HG02798 (cell line): ENCODE data around the gene HPN.
"Not testable (repeated sequence)": the region's sequence is repeated elsewhere in the genome, so short reads cannot be mapped to it uniquely, and the experiment has no call there.

ENCODE experiments used
- ATAC-seq: cut with Tn5 transposase; IDR thresholded peaks from one replicate; pipeline ENCODE4 v1.9.1; 2021; ENCODE audit warnings: mild to moderate bottlenecking; ENCODE audit not compliant: unreplicated experiment, poor library complexity

HPN gene

DNA sequence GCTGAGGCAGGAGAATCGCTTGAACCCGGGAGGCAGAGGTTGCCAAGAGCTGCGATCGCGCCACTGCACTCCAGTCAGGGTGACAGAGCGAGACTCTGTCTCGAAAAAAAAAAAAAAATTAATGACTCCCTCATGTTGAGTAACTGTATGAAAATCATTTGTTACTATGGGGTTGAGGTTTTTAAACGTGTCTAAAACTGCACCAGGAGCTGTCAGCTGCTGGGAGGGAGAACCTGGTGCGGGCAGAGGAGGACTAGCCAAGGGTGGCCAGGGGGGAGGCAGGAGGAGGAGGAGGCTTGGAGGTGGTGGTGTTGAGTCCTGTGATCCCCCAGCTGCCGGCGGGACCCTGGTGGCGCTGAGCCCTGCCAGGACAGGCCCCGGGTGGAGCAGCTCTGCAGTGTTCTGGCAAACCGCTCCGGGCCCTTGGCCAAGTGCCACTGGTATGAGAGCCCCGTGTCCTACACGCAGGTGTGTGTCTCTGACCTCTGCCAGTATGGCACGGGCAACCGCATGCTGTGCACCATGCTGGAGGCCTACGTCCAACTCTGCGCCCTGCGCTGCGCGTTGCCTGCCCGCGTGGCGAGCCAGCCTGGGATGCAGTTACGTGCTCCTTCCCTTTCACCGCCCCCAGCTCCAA lies 57.0 kb downstream of the HPN start:
- ATAC-seq: no peak

DNA sequence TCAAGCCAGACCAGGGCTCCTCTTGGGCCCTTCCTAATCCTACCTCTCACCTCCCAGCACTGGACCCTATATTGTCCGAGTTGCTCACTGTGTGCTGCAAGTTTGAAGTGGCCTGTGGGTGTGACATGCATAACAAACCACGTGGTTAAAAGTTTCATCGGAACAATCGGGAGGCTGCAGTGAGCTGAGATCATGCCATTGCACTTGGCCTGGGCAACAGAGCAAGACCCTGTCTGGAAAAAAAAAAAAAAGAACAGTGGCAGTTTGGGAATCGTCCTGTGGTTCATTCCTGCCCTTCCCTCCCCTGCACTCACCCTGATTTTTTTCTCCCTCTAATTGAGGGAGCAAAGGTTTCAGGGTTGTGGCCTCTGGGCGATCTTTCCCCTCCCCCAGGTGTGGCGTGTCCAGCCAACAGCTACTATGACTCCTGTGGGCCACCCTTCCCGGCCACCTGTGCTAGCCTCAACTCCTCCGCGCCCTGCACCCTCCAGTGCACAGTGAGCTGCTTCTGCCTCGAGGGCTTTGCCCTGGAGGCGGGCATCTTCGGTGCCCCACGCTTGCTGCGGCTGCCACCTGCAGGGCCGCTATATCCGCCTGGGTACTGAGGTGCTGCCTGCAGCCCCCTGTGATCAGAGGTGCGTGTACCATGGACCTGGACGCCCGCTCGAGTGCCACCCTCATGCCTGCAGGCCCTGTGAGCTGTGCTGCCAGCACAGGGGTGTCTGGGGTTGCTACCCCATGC lies 57.8 kb downstream of the HPN start:
- no peak for ATAC-seq

DNA sequence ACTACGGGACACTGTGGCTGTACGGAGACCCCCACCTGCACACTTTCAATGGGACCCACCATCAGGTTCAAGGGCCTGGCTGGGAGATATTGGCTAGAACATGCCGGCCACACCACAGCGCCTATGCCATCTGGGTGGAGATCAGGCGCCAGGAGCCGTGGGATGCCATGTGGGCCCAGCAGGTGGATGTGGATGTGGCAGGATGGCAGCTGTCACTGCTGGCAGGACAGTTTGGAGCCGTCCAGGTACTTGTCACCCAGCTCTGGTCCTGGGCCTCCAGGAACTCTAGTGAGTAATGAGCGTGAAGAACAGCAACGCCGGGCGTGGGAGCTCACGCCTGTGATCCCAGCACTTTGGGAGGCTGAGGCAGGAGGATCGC lies 58.4 kb downstream of the HPN start:
- no peak for ATAC-seq

DNA sequence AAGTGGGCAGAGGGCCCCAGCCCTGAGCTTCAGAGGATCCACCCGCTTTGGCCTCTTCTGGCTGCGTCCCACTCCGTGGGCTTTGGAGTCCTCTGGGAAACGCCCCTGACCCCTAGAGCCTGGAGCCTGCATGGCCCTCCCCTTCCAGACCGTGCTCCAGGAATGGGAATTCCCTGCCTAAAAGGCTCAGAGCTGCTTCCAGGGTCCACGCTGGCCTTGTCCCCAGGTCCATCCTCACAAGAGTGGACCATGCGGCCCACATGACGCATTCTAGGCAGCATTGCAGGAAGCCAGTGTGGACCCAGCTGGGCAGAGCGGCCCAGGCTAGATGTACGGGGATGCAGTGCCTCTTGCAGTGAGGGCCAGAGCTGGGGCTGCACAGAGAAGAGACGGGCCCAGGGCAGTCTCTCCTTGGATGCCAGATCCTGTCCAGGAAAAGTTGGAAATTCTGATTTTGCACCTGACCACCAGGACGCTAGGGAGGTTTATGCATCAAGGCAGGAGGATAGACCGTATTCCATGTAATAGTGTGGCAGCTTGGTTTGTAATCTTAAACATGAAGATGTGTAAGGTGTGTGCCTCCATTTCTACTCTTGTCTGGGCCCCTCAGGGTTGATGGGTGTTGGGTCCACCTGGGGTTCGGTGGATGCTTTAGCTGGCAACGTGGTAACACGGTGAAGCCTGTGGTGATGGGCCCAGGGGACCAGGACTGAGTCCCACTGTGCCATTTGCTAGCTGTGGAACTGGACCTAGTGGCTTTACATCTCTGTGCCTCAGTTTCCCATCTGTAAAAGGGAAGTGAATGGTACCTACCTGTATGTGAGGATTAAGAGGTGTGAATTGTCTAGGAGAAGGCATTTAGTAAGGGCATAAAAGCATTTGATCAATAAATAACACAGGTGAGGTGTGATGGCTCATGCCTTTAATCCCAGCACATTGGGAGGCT lies 59.3 kb downstream of the HPN start:
- no peak for ATAC-seq

DNA sequence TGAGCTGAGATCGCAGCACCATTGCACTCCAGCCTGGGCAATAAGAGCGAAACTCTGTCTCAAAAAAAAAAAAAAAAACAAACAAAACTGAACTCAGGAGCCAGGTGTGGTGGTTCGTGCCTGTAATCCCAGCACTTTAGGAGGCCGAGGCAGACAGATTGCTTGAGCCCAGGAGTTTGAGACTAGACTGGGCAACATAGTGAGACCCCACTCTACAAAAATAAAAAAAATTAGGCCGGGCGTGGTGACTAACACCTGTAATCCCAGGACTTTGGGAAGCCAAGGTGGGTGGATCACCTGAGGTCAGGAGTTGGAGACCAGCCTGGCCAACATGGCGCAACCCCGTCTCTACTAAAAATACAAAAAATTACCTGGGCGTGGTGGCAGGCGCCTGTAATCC lies 60.4 kb downstream of the HPN start:
- ATAC-seq: not testable (repeated sequence)

DNA sequence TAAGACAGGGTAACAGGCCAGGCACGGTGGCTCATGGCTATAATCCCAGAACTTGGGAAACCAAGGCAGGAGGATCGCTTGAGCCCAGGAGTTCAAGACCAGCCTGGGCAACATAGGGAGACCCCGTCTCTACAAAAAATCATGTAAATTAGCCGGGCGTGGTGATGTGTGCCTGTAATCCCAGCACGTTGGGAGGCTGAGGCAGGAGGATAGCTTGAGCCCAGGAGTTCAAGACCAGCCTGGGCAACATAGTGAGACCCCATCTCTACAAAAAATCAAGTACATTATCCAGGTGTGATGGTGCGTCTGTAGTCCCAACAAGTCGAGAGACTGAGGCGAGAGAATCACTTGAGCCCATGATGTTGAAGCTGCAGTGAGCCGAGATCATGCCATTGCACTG lies 62.1 kb downstream of the HPN start:
- ATAC-seq: not testable (repeated sequence)

DNA sequence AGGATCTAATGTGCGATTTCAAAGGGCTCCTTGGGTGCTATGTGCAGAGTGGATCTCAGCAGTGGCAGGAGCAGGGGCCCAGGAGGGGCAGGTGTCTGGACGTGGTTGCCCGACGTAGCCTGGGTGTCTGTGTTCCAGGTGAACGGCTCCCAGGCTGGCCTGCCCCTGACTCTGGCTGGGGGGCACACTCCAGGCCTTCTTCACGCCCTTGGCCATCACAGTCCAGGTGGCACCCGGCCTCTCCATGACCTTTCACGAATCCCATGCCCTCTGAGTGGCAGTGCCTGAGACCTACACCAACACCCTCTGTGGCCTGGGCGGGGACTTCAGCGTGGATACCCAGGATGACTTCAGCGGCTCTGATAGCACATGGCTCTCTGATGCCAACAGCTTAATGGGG lies 62.8 kb downstream of the HPN start:
- ATAC-seq: no peak

DNA sequence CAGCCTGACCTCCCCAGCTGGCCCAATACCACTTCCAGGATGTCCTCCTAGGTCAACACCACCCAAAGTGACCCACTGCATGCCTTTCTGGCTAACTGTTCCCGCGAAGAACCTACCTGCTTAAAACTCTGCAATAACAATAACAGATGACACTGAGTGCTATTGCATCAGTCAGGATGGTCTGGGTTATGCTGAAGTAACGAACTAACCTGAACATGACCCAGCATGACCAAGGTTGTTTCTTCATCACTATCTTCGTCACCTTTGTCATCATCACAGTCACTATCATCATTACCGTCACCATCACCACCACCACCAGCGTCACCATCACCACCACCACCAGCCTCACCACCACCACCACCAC lies 63.5 kb downstream of the HPN start:
- ATAC-seq: no peak

DNA sequence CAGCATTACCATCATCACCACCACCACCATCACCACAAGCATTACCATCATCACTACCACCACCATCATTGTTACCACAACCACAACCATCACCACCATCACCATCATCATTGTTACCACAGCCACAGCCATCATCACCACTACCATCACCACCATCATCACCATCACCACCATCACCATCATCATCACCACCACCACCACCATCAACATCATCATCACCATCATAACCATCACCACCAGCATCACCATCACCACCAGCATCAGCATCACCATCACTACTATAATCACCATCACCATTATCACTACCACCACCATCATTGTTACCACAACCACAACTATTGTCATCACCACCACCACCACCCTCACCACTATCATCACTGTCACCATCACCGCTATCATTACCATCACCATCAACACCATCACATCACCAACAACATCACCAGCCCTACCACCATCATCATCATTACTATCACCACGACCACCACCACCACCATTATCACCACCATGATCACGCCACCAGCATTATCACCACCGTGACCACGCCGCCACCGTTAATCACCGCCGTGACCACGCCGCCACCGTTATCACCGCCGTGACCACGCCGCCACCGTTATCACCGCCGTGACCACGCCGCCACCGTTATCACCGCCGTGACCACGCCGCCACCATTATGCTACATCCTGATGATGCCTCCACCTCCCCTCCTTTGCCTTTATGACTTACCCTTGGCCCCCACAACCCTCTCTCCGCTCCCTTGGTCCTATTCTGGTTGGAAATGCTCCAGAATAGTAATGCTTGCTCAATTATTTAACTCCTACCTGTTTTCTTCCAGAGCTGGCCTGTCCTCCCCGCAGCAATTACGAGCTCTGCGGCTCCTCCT lies 64.1 kb downstream of the HPN start:
- no peak for ATAC-seq

DNA sequence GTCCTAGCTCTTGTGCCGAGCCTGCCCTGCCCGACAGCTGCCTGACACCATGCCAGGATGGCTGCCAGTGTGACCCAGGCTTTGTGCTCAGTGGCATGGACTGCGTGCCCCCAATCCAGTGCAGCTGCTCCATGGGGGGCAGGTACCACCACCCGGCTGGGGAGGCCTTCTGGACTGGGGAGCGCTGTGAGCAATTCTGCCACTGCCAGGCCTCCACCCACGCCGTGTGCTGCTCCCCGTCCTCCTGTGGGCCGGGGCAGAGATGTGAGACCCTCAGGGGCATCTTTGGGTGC lies 64.7 kb downstream of the HPN start:
- no peak for ATAC-seq

DNA sequence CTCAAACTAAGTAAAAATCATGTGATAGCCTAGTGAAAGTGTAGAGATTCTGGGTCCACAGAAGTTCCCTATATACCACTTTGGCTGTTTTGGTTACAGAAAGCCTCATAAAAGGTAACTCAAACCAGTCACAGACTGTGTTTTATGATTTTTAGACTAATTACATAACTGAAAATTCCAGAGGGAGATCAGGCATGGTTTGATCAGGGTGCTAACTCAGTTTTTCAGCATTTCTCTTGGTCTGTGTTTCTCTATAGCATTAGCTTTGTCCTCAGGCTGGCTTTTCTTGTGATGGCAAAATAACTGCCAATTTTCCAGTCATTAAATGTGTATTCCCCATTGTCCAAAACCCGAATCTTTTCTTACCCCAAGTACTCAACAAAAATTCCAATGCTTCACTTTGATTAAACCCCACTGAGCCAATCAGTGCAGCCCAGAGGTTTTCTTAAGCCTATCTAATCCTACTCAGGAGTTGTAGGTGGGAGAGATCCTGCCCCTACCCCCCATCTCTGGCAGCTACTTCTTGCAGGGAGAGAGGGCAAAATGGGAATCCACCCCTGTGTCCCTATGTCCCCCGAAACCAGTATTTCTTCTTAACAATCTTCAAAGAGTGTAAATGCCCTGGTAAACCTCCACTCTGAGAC lies 65.5 kb downstream of the HPN start:
- no peak for ATAC-seq

DNA sequence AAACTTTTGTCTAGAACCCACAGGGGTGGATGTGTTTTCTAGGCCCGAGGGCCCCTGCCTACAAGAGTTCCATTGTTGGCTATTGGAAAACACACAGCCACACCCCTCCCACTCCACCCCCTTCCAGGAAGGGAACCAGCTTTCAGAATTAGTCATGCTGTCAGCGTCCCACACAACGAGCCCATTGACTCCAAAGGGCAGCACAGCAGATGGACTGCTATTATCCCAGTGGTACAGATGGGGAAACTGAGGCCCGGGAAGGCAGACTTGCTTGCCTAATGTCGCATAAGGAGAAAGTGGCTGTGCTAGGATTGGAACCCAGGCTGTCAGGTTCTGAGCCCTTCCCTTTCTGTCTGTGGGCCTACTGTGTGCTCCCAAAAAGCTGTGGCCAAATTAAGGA lies 66.0 kb downstream of the HPN start:
- no peak for ATAC-seq

DNA sequence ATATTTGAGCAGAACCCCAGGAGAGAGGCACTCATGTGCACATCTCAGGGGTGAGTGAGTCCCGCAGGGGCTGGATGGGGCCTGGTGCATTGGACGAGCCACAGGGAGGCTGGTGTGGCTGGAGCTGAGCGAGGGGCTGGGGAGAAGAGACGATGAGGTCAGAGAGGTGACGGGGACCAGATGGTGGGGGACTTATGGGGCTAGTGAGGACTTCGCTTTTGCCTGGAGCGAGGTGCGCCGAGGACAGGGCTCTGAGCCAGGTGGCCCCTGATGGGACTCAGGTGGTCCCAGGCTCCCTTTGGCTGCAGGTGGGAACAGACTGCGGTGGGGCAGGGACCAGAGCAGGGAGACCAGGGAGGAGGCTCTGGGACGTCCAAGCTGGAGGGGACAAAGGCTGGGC lies 67.2 kb downstream of the HPN start:
- ATAC-seq: no peak

DNA sequence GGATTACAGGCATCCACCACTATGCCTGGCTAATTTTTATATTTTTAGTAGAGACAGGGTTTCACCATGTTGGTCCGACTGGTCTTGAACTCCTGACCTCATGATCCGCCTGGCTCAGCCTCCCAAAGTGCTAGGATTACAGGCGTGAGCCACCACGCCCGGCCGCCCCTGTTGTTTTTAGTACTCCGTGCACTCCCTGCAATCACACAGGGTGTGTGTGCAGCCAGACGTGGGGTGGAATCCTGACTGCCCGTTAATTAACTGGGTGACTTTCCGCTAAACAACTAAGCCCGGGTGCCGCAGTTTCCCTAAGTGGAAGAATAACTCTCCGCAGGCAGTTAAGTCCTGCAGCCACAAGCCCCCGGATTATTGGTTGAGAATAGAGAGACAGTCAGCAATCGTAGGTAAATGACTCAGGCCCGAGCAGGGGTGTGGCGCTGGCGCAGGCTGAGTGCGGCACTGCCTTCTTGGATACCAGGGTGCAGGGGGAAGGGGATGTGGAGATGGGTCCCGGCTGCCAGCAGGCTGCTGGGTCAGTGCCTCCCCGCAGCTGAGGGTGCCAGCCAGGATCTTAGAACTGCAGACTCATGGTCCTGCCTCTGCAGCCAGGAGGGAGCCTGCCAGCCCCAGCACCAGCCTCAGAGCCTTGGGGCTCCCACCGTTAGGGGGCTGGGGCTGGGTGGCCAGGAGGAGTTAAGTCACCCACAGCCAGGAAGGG lies 68.0 kb downstream of the HPN start:
- no peak for ATAC-seq

DNA sequence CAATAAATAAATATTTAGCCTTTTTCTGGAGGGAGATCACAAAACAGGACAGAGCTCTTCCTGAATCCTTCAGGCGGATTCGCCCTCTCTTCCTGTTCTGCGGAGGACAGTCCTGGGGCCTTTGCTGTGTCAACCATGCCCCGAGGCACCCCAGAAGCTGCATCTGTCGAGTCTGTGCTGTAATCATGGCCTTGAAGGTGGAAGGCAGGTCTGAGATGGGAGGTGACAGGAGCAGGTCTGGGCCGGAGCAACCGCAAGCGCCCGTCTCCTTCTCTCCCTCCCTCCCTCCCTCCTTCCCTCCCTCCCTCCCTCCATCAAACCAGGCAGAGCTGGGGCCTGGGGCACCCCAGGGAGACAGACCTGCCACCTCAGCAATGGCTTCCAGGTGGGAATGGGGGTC lies 69.5 kb downstream of the HPN start:
- no peak for ATAC-seq

DNA sequence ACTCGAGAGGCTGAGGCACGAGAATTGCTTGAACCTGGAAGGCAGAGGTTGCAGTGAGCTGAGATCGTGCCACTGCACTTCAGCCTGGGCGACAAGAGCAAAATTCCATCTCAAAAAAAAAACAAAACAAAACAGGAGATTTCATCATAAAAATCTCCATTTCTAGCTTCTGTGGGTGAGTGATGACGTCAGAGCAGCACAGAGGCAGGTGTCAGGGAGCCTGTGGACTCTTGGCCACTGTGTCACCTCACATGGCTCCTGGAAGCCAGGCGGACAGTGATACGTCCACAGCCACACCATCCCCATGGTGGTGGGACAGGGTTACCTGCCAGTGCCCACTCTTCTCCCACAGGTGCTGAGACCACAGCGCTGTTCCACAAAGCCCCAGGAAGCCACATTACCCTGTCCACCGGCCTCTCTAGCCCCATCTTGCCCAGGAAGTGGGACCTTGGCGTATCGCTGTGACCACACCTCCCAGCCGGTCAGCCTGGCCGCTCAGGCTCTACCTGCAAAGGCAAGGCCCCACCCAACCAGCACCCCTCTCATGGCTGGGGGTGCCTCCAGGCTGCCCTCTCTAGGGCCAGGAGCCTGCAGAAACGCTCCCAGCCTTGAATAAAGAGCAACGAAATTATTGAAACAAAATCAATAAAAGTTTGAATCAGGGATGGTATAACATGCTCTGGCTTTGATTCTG lies 71.6 kb downstream of the HPN start:
- no peak for ATAC-seq

DNA sequence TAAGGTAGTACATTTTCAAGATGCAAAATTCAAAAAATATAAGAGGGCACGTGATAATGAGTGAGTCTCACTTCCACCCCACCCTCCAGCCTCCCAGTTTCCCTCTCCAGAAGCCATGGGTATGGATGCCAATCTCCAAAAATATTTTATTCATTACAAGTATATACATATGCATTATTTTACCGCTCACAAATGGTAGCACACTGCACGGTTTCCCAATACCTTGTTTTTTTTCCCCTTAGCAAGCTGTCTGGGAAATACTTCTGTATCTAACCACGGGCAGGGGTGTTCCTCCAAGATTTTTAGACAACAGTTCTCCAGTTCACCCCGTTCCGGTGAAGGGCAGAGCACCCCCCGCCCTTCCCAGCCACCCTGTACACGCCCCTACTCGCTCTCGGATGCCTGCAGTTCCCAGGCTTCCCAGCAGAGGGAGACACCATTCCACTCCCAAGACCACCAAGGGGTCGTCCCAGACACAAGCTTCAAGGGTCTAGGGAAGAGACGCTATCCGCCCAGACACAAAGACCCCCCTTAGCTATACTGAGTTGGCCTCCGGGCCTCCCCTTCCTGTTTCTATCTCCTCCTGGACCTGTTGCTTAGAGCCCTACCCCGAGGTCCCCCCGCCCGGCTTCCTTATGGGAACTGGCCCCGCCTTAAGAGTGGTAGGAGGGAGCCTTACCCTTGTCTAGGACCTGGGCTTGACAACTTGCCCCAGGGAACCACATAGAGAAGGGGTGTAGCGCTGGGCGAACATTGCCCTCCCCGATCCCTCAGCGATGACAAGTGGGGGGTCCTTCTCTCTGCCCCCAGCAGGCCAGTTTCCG lies 73.0 kb downstream of the HPN start:
- ATAC-seq: peak; percentile 48
